ENCODE results near the gene SREBF1.

SREBF1 gene

GRCh38 chr17:17763136-17763535 is 73.7 kb downstream of the SREBF1 start:
- DNase-seq (ENCODE audit: low read depth) = no peak

GRCh38 chr17:17762744-17763105 is 74.1 kb downstream of the SREBF1 start:
- DNase-seq (ENCODE audit: low read depth) = no peak
